ENCODE data around the gene SENP2. TPM values are rescaled to one million over a fixed set of nuclear protein-coding genes. Genes with fewer than 3 reads are reported as not detected.

Gene SENP2
- total and polyA plus RNA-seq, 10 of the 15 experiments (the other 5 are each of a cell fraction or from before 2014, with no cell fraction given), result 9.0 to 42.7 (median 25.1) TPM

DNA sequence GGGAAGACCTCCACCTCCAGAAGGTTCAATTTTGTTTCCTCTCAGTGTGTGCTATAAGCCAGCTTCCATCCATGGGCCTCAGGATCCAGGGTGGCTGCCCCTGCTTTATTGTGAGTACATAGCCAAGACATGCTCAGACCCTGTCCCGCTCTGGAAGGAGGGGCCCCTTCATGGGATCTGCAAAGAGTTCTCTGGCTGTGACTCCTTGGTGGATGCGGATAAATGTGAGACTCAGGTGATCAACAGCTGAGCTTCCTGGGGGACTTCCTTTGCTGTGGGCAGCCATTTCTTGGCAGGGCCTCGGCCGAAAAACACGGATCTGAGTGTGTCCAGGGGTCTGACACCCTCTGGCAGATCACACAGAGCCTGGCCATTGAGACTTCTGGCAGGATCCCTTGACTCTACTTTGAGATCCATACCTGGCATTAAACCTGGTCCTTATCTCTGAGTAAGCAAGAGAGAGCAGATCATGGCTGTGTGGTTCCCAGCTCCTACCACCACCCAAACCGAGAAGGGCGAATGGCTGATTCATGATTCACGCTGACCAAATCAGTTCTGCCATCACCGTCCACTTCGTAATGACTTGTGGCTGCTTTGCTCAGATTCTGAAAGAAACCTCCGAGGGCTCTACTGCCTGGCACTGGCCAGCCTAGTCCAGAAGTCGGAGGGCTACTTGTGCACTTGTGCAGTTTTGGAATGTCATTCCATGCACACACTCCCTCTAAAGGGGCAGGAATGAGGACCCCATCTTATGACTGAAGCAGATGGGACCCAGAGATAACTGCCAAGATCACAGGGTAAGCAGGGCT lies 68.1 kb downstream of the SENP2 start (continued):
- TF ChIP-seq, protein P1, sequence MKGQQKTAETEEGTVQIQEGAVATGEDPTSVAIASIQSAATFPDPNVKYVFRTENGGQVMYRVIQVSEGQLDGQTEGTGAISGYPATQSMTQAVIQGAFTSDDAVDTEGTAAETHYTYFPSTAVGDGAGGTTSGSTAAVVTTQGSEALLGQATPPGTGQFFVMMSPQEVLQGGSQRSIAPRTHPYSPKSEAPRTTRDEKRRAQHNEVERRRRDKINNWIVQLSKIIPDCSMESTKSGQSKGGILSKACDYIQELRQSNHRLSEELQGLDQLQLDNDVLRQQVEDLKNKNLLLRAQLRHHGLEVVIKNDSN (IDR thresholded peaks at IDR 0.05; ENCODE audit: borderline replicate concordance, extremely low read length, insufficient read depth, low read depth, low read length), result no peak
- no peak for TF ChIP-seq IKZF1 (conservative IDR thresholded peaks at IDR 0.05)
- no peak for TF ChIP-seq TCF12 (IDR thresholded peaks at IDR 0.05; ENCODE audit: low read depth, low read length)

DNA sequence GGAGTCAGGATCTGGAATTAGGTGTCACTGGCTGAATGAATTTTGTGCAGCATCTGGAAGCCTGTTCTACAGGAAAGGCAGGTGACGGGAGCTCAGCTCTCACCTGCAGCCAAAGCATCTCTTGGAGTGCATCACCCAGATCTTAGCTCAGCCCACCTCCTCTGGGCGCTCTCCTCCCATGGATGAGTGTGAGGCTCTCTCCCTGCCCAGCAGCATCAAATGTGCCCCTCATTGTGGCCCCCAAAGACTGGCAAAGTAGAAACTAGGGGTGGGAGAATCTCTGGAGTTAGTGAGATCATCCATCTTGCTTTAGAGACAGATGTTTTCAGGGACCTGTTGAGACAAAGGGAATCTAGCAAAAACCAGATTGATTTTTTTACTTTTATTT lies 68.7 kb downstream of the SENP2 start:
- ChIA-PET POLR2A (no interaction called here), CTCF (no interaction called here)
- TF ChIP-seq SUPT20H (IDR thresholded peaks at IDR 0.05; ENCODE audit: borderline replicate concordance, control insufficient read depth, low read depth, low read length) (no peak), IKZF2 (IDR thresholded peaks at IDR 0.05) (no peak), ZNF622 (IDR thresholded peaks at IDR 0.05) (no peak), NR2C2 (IDR thresholded peaks at IDR 0.05; ENCODE audit: borderline replicate concordance, control insufficient read depth, insufficient read length, low read depth) (no peak), ZNF207 (IDR thresholded peaks at IDR 0.05; ENCODE audit: borderline replicate concordance) (no peak), ETV6 (conservative IDR thresholded peaks at IDR 0.05 in 1 of 2, IDR thresholded peaks at IDR 0.05 in 1 of 2; ENCODE audit: borderline replicate concordance in 1 of 2, low read depth in 1 of 2) (no peak), YBX1 (IDR thresholded peaks at IDR 0.05) (no peak), CREM (IDR thresholded peaks at IDR 0.05; ENCODE audit: low read depth) (no peak)
- TF ChIP-seq, protein P2, sequence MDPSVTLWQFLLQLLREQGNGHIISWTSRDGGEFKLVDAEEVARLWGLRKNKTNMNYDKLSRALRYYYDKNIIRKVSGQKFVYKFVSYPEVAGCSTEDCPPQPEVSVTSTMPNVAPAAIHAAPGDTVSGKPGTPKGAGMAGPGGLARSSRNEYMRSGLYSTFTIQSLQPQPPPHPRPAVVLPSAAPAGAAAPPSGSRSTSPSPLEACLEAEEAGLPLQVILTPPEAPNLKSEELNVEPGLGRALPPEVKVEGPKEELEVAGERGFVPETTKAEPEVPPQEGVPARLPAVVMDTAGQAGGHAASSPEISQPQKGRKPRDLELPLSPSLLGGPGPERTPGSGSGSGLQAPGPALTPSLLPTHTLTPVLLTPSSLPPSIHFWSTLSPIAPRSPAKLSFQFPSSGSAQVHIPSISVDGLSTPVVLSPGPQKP (IDR thresholded peaks at IDR 0.05; ENCODE audit: low read depth, low read length), result no peak
- TF ChIP-seq, protein P3, sequence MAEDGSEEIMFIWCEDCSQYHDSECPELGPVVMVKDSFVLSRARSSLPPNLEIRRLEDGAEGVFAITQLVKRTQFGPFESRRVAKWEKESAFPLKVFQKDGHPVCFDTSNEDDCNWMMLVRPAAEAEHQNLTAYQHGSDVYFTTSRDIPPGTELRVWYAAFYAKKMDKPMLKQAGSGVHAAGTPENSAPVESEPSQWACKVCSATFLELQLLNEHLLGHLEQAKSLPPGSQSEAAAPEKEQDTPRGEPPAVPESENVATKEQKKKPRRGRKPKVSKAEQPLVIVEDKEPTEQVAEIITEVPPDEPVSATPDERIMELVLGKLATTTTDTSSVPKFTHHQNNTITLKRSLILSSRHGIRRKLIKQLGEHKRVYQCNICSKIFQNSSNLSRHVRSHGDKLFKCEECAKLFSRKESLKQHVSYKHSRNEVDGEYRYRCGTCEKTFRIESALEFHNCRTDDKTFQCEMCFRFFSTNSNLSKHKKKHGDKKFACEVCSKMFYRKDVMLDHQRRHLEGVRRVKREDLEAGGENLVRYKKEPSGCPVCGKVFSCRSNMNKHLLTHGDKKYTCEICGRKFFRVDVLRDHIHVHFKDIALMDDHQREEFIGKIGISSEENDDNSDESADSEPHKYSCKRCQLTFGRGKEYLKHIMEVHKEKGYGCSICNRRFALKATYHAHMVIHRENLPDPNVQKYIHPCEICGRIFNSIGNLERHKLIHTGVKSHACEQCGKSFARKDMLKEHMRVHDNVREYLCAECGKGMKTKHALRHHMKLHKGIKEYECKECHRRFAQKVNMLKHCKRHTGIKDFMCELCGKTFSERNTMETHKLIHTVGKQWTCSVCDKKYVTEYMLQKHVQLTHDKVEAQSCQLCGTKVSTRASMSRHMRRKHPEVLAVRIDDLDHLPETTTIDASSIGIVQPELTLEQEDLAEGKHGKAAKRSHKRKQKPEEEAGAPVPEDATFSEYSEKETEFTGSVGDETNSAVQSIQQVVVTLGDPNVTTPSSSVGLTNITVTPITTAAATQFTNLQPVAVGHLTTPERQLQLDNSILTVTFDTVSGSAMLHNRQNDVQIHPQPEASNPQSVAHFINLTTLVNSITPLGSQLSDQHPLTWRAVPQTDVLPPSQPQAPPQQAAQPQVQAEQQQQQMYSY (CRISPR knock-in tag; IDR thresholded peaks at IDR 0.05), result no peak
- TF ChIP-seq, protein P4, sequence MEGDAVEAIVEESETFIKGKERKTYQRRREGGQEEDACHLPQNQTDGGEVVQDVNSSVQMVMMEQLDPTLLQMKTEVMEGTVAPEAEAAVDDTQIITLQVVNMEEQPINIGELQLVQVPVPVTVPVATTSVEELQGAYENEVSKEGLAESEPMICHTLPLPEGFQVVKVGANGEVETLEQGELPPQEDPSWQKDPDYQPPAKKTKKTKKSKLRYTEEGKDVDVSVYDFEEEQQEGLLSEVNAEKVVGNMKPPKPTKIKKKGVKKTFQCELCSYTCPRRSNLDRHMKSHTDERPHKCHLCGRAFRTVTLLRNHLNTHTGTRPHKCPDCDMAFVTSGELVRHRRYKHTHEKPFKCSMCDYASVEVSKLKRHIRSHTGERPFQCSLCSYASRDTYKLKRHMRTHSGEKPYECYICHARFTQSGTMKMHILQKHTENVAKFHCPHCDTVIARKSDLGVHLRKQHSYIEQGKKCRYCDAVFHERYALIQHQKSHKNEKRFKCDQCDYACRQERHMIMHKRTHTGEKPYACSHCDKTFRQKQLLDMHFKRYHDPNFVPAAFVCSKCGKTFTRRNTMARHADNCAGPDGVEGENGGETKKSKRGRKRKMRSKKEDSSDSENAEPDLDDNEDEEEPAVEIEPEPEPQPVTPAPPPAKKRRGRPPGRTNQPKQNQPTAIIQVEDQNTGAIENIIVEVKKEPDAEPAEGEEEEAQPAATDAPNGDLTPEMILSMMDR (IDR thresholded peaks at IDR 0.05 in 2 of 3, conservative IDR thresholded peaks at IDR 0.05 in 1 of 3; ENCODE audit: control insufficient read depth in 2 of 3, extremely low read depth in 1 of 3, insufficient read depth in 1 of 3, low read depth in 3 of 3, low read length in 3 of 3), result no peak

More for the DNA sequence above, 68.7 kb downstream of the SENP2 start:
- in situ Hi-C loops (cut with MboI) (no loop called here), intact Hi-C loops (cut with micrococcal nuclease; ENCODE audit: unreplicated experiment) (no loop called here)
- no peak overlapping the region for H3K27ac ChIP-seq (ENCODE audit: control insufficient read depth, insufficient read depth)
- no peaks in the 10 kb centered on the region for H3K9me3 ChIP-seq (replicated peaks; ENCODE audit: control insufficient read depth, insufficient read depth, low read length)
- SMC1A ChIA-PET (ENCODE audit: uncharacterized antibody, unreplicated experiment), result no interaction called here
- no peaks in the 10 kb centered on the region for H4K20me1 ChIP-seq (ENCODE audit: control insufficient read depth, insufficient read depth)
- ATAC-seq, result no peak
- no peaks in the 10 kb centered on the region for H3K4me1 ChIP-seq (ENCODE audit: control insufficient read depth, insufficient read depth, low read length)
- WGBS (ENCODE audit: insufficient coverage, insufficient replicate concordance, low lambda C conversion rate, missing lambda C conversion rate), result 23% methylated on average over 2 of the region's 2 CpGs
- FAIRE-seq, result no peak
- H3K27me3 ChIP-seq (replicated peaks in 1 of 2; ENCODE audit: control insufficient read depth in 2 of 2, insufficient read depth in 2 of 2, low read length in 1 of 2), result peaks cover 2 to 3% of the 10 kb centered on the region in 2 experiments; a peak in 3 of 4 replicates
- no TSS peak for BruUV-seq (replicated peaks)
- RAD21 ChIA-PET (ENCODE audit: unreplicated experiment), result no interaction called here
- H3K36me3 ChIP-seq (ENCODE audit: control insufficient read depth in 2 of 2, insufficient read depth in 2 of 2, low read length in 1 of 2), result no peaks in the 10 kb centered on the region
- no peak overlapping the region for H2AFZ ChIP-seq (ENCODE audit: control insufficient read depth, low read depth, low read length)
- H3K4me2 ChIP-seq (ENCODE audit: control insufficient read depth, insufficient read depth), result no peak overlapping the region
- H3K79me2 ChIP-seq (ENCODE audit: control insufficient read depth, insufficient read depth, low read length), result no peaks in the 10 kb centered on the region
- no peak overlapping the region for H3K4me3 ChIP-seq
- H3K9ac ChIP-seq (ENCODE audit: control insufficient read depth, insufficient read depth, low read length), result no peak overlapping the region
- no peak for DNase-seq (ENCODE audit: low read depth, low spot score)

Measured in GM12878 (cell line).